Measurements from ENCODE around the gene S100A2.
"Not testable (repeated sequence)": the region's sequence is repeated elsewhere in the genome, so short reads cannot be mapped to it uniquely, and the experiment has no call there.

S100A2 gene

DNA sequence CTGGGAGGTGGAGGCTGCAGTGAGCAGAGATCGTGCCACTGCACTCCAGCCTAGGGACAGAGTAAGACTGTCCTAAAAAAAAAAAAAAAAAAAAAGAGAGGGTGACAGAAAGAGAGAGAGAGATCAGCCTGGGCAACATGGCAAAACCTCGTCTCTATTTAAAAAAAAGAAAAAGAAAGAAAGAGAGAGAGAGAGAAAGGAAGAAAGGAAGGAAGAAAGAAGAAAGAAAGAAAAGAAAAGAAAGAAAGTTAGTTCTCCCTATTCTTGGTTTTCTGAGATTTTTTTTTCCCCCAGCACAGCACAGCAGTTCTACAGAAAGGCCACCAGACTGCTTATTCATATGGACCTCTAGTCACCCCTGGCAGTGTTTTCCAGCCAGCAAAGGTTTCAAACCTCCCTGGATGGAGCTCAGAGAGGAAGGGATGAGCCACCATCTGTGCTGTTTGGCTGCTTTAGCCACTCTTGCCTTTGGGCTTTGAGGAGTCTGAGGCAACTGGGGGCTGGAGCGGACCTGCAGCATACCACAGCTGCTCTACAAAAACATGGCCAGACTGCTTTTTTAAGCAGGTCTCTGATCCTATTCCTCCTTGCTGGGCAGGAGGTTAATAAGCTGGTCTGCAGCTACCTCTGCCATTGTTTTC, 40.4 kb downstream of the S100A2 start:
- no peak overlapping the region for H3K27ac ChIP-seq
- TF ChIP-seq ZFX (IDR thresholded peaks at IDR 0.05; ENCODE audit: borderline replicate concordance), result no peak
- TF ChIP-seq, protein P1, sequence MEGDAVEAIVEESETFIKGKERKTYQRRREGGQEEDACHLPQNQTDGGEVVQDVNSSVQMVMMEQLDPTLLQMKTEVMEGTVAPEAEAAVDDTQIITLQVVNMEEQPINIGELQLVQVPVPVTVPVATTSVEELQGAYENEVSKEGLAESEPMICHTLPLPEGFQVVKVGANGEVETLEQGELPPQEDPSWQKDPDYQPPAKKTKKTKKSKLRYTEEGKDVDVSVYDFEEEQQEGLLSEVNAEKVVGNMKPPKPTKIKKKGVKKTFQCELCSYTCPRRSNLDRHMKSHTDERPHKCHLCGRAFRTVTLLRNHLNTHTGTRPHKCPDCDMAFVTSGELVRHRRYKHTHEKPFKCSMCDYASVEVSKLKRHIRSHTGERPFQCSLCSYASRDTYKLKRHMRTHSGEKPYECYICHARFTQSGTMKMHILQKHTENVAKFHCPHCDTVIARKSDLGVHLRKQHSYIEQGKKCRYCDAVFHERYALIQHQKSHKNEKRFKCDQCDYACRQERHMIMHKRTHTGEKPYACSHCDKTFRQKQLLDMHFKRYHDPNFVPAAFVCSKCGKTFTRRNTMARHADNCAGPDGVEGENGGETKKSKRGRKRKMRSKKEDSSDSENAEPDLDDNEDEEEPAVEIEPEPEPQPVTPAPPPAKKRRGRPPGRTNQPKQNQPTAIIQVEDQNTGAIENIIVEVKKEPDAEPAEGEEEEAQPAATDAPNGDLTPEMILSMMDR (IDR thresholded peaks at IDR 0.05), result no peak

DNA sequence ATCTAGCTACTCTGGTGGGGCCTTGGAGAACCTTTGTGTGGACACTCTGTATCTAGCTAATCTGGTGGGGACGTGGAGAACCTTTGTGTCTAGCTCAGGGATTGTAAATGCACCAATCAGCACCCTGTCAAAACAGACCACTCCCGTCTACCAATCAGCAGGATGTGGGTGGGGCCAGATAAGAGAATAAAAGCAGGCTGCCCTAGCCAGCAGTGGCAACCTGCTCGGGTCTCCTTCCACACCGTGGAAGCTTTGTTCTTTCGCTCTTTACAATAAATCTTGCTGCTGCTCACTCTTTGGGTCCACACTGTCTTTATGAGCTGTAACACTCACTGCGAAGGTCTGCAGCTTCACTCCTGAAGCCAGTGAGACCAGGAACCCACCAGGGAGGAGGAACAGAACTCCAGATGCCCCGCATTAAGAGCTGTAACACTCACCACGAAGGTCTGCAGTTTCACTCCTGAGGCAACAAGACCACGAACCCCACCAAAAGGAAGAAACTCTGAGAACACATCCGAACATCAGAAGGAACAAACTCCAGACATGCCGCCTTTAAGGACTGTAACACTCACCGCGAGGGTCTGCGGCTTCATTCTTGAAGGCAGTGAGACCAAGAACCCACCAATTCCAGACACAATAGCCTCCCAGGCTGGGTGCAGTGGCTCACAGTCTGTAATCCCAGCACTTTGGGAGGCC, 43.1 kb downstream of the S100A2 start:
- not testable (repeated sequence) for H3K27ac ChIP-seq

DNA sequence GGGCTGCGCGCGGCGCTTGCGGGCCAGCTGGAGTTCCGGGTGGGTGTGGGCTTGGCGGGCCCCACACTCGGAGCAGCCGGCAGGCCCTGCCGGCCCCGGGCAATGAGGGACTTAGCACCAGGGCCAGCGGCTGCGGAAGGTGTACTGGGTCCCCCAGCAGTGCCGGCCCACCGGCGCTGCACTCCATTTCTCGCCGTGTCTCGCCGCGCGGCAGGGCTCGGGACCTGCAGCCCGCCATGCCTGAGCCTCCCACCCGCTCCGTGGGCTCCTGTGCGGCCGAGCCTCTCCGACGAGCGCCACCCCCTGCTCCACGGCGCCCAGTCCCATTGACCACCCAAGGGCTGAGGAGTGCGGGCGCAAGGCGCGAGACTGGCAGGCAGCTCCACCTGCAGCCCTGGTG, 43.8 kb downstream of the S100A2 start:
- H3K27ac ChIP-seq, result not testable (repeated sequence)

DNA sequence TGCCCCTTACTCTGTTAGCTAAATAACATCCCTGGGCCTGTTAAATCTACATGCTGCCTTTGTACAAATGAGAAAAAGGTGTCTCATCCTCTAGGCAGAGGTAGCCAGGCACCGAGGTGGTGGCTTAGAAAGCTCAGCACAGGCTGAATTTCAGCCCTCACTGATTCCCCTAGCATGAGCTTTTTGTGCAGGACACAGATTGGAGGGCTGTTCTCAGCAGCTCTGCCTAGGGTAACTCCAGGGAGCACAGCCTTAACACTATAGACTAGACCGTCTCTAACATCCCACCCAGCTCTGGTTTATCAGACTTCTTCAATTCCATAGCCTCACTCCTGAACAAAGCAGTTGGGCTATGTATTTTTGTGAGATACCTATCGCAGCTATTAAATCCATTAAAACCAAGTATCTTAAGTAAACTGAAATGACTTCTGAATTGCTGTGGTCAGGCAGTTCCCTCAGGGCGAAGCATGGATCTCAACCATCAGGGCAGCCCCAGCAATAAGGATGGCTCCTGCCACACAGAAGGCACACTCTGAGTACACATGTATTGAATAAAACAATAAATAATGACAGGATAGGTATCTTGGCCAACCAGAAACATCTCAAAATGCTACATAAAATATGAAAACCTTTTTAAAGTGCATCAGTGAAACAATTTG, 44.7 kb downstream of the S100A2 start:
- TF ChIP-seq, protein P1 (IDR thresholded peaks at IDR 0.05), result no peak
- no peak overlapping the region for H3K27ac ChIP-seq

DNA sequence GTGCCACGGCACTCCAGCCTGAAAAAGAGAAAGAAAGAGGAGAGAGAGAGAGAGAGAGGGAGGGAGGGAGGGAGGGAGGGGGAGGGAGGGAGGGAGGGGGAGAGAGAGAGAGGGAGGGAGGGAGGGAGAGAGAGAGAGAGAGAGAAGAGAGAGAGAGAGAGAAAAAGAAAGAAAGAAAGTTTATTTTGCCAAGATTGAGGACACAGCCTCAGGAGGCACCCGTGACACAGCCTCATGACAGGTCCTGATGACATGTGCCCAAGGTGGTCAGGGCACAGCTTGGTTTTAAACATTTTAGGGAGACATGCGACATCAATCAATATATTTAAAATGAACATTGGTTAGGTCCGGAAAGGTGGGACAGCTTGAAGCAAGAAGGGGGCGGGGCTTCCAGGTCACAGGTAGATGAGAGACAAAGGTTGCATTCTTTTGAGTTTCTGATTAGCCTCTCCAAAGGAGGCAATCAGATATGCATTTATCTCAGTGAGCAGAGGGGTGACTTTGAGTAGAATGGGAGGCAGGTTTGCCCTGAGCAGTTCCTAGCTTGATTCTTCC, 45.4 kb downstream of the S100A2 start:
- H3K27ac ChIP-seq, result not testable (repeated sequence)

DNA sequence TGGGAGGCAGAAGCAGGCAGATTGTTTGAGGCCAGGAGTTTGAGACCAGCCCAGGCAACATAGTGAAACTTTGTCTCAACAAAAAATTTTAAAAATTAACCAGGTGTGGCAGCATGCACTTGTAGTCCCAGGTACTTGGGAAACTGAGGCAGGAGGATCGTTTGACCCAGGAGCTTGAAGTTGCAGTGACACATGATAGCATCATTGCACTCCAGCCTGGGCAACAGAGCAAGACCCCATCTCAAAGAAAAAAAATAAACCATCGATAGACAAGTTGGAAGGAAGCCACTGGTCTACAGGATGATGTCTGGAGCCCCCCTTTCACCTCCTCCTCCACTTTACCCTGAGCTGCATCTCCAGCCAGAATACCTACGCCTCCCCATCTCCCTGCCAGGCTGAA, 46.4 kb downstream of the S100A2 start:
- no peak for TF ChIP-seq ZFX (IDR thresholded peaks at IDR 0.05; ENCODE audit: borderline replicate concordance)
- TF ChIP-seq, protein P1 (IDR thresholded peaks at IDR 0.05), result no peak
- H3K27ac ChIP-seq, result no peak overlapping the region

DNA sequence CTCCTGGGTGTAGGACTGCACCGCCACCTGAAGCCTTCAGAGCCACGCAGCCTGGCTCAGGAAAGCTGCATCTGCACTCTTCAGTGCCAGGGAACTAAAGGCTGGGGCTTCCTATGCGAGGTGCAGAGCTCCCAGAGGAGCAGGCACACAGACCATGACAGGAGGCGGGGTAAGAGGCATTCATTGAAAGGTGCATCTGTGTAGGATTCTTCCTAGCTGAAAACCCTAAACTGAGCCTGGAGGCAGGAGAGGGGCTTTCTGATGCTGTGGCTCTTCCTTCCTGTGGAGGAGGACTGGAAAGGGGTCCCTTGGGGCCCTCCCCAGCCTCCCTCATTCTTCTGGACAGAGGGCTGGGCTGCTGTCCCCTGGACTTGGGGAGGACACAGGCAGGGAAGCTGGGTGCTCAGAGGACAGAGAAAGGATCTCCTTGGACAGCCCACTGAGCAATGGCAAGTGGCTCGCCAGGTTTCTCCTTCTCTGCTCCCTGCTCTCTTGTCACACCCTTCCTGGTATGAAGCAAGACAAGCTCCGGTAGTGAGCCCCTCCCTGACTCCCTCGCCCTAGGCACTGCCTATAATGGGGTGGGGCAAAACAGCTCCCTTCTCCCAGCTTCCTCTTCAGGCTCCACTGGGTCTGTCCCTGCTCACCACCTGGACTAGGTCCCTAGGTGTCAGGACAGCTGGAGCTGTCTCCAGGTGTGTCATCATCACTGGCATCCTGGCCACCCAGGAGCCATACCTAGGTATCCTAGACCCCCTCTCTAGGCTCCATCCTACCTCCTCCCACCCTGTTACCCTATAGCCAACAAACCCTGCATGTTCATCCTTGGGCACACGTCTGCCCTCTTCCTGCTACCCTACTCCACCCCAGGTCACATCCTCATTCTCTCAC, 49.9 kb downstream of the S100A2 start:
- TF ChIP-seq ZFX (IDR thresholded peaks at IDR 0.05; ENCODE audit: borderline replicate concordance), result no peak
- TF ChIP-seq, protein P1 (IDR thresholded peaks at IDR 0.05), result no peak
- peak overlapping the region; percentile 45 for H3K27ac ChIP-seq

DNA sequence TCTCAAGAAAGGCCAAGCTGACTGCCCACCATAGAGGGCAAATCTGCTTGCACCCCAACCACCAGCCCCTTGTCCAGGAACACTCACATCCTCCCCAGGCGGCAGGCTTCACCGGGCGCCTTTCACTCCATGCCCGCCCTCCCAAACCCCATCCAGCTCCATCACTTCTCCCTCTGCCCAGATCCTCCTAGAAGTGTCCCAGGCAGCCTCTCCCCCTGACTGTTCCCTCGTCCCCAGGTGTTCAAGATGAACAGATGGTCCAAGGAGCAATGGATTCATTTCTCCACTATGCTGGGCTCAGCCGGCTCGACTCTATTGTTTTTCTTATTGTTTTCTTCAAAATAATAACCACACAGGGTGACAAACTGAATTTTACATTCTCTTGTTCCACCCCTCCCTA, 52.0 kb downstream of the S100A2 start:
- TF ChIP-seq, protein P1 (IDR thresholded peaks at IDR 0.05), result no peak
- no peak for TF ChIP-seq ZFX (IDR thresholded peaks at IDR 0.05; ENCODE audit: borderline replicate concordance)
- no peak overlapping the region for H3K27ac ChIP-seq
